Muscle of arm (tissue), 12 donors: Measurements from ENCODE around the gene LMBR1. TPM values are rescaled to one million over a fixed set of nuclear protein-coding genes. Genes with fewer than 3 reads are reported as not detected.

Source experiments
- DNase-seq: peaks from one replicate; pipeline ENCODE4 v3.0.0-alpha.2; 2013
- polyA plus RNA-seq, 12 donors: library from polyadenylated mRNA; unstranded; fragments of 120-200 nt; gene quantifications; one replicate each; pipeline ENCODE4 v1.2.1, GENCODE V29; 2013; ENCODE audit not compliant: insufficient read length in 12 of 12

Gene LMBR1
- polyA plus RNA-seq, 12 donors = 27.9 to 77.6 (median 40.3) TPM; not detected in 1

GRCh38 chr7:156629873-156630272 is 263.1 kb downstream of the LMBR1 start:
- no peak for DNase-seq

- DNase-seq = no peak
These were observed 264.4 kb downstream of the LMBR1 start for GRCh38 chr7:156628562-156628961.

Other genes starting within 250 kb of the LMBR1 start
- gene NOM1, start 56.5 kb upstream of the LMBR1 start, polyA plus RNA-seq = 10 to 100 TPM in 11 of 12 donors, not detected in 1; 11.0 to 25.7 (median 16.7) TPM
- not detected for gene MNX1, start 117.5 kb upstream of the LMBR1 start, polyA plus RNA-seq
- gene UBE3C, start 245.7 kb upstream of the LMBR1 start, polyA plus RNA-seq = 10 to 100 TPM in 11 of 12 donors, not detected in 1; 33.5 to 50.4 (median 37.0) TPM